GM12873 (cell line): ENCODE data around the gene IL1RAPL1.

ENCODE experiments used
- CTCF ChIP-seq: IDR thresholded peaks from 2 replicates; pipeline ENCODE4 v1.5.1; 2012; ENCODE audit warnings: low read depth, mild to moderate bottlenecking, moderate library complexity, low read length, control low read depth; ENCODE audit not compliant: insufficient read depth; ENCODE audit errors: missing control alignments

Gene IL1RAPL1

GRCh38 chrX:29797156-29797555, 1209.9 kb downstream of the IL1RAPL1 start:
- TF ChIP-seq CTCF, result no peak

GRCh38 chrX:29798469-29798868, 1211.2 kb downstream of the IL1RAPL1 start:
- TF ChIP-seq CTCF, result no peak

- TF ChIP-seq CTCF, result no peak
These were observed 1225.9 kb downstream of the IL1RAPL1 start for GRCh38 chrX:29813174-29813573.

- TF ChIP-seq CTCF, result no peak
These were observed 1237.1 kb downstream of the IL1RAPL1 start for GRCh38 chrX:29824176-29824906.

GRCh38 chrX:29826742-29827141, 1239.5 kb downstream of the IL1RAPL1 start:
- no peak for TF ChIP-seq CTCF

- TF ChIP-seq CTCF, result no peak
These were observed 1247.1 kb downstream of the IL1RAPL1 start for GRCh38 chrX:29834311-29834710.

- no peak for TF ChIP-seq CTCF
These were observed 1247.5 kb downstream of the IL1RAPL1 start for GRCh38 chrX:29834764-29835163.
